WTC11 (cell line): ENCODE data around the gene CREB3L4. TPM values are rescaled to one million over a fixed set of nuclear protein-coding genes. Genes with fewer than 3 reads are reported as not detected.

ENCODE experiments used
- ATAC-seq: fragments of 200-7000 bp; cut with Tn5 transposase; 2 replicates; pipeline ENCODE4 v1.10.0; 2021; ENCODE audit warnings: mild to moderate bottlenecking, moderate library complexity
- CTCF ChIA-PET: fragments of 300-600 bp; sonication (Branson Sonifier 250); formaldehyde crosslinking; loops from one replicate; lab custom pipeline; 2021; ENCODE audit warnings: antibody characterized with exemption; lab: Charles Lee
- POLR2A ChIA-PET: fragments of 350-600 bp; sonication (Branson Sonifier 250); formaldehyde crosslinking; loops from one replicate; lab custom pipeline; 2021; ENCODE audit warnings: antibody characterized with exemption; lab: Charles Lee
- DNase-seq: peaks from one replicate; pipeline ENCODE4 v3.0.0; 2021; ENCODE audit warnings: low spot score
- H3K27ac Mint-ChIP-seq: 2 replicates; pipeline ENCODE4 v1.8.0; 2021; ENCODE audit warnings: mixed read lengths
- H3K27me3 Mint-ChIP-seq: 2 replicates; pipeline ENCODE4 v1.8.0; 2021; ENCODE audit warnings: low read depth, mild to moderate bottlenecking, moderate library complexity, mixed read lengths
- H3K36me3 Mint-ChIP-seq: 2 replicates; pipeline ENCODE4 v1.8.0; 2021; ENCODE audit warnings: mixed read lengths
- H3K4me1 Mint-ChIP-seq: 2 replicates; pipeline ENCODE4 v1.8.0; 2022; ENCODE audit warnings: mixed read lengths
- H3K4me3 Mint-ChIP-seq: 2 replicates; pipeline ENCODE4 v1.8.0; 2021; ENCODE audit warnings: mild to moderate bottlenecking, moderate library complexity, mixed read lengths
- H3K9me3 Mint-ChIP-seq: 2 replicates; pipeline ENCODE4 v1.8.0; 2021; ENCODE audit warnings: mixed read lengths
- CREB1 ChIP-seq: sonication (generic); formaldehyde crosslinking; IDR thresholded peaks from 2 replicates; pipeline ENCODE4 v1.8.0; 2023; ENCODE audit warnings: mild to moderate bottlenecking, missing genetic modification reagents
- E2F5 ChIP-seq: sonication (generic); formaldehyde crosslinking; IDR thresholded peaks from 2 replicates; pipeline ENCODE4 v1.8.1; 2022; ENCODE audit warnings: mild to moderate bottlenecking, moderate library complexity, missing genetic modification reagents
- ELF4 ChIP-seq: sonication (generic); formaldehyde crosslinking; IDR thresholded peaks from 2 replicates; pipeline ENCODE4 v1.8.1; 2022; ENCODE audit warnings: low read depth, mild to moderate bottlenecking, moderate library complexity, missing genetic modification reagents
- GRHL2 ChIP-seq: fragments of 250-450 bp; sonication (Bioruptor Pico); IDR thresholded peaks from 2 replicates; pipeline ENCODE4 v1.8.0; 2022; ENCODE audit warnings: mild to moderate bottlenecking, moderate library complexity; ENCODE audit not compliant: insufficient replicate concordance, severe bottlenecking
- GTF2I ChIP-seq: fragments of 250-450 bp; sonication (Bioruptor Pico); conservative IDR thresholded peaks from 2 replicates; pipeline ENCODE4 v1.4.0; 2021; ENCODE audit warnings: mild to moderate bottlenecking
- HMGA2 ChIP-seq: fragments of 250-450 bp; sonication (Bioruptor Pico); IDR thresholded peaks from 2 replicates; pipeline ENCODE4 v1.4.0; 2021; ENCODE audit warnings: mild to moderate bottlenecking, moderate library complexity
- IRF2 ChIP-seq: sonication (generic); formaldehyde crosslinking; IDR thresholded peaks from 2 replicates; pipeline ENCODE4 v1.8.0; 2022; ENCODE audit warnings: low read depth, missing genetic modification reagents, borderline replicate concordance
- MXD4 ChIP-seq: fragments of 250-450 bp; sonication (Bioruptor Pico); IDR thresholded peaks from 2 replicates; pipeline ENCODE4 v1.8.0; 2021; ENCODE audit warnings: mild to moderate bottlenecking, moderate library complexity, borderline replicate concordance
- SMAD4 ChIP-seq: sonication (generic); formaldehyde crosslinking; IDR thresholded peaks from 2 replicates; pipeline ENCODE4 v1.8.0; 2022; ENCODE audit warnings: mild to moderate bottlenecking, missing genetic modification reagents
- STAT6 ChIP-seq: sonication (generic); formaldehyde crosslinking; conservative IDR thresholded peaks from 2 replicates; pipeline ENCODE4 v1.8.1; 2023; ENCODE audit warnings: mild to moderate bottlenecking, low read depth, missing genetic modification reagents, moderate library complexity
- TEAD4 ChIP-seq: sonication (generic); formaldehyde crosslinking; IDR thresholded peaks from 2 replicates; pipeline ENCODE4 v1.8.0; 2022; ENCODE audit warnings: mild to moderate bottlenecking, missing genetic modification reagents
- ZMAT4 ChIP-seq: fragments of 250-450 bp; sonication (Bioruptor Pico); IDR thresholded peaks from 2 replicates; pipeline ENCODE4 v1.9.0; 2021; ENCODE audit warnings: mild to moderate bottlenecking
- ZNF416 ChIP-seq: fragments of 250-450 bp; sonication (Bioruptor Pico); IDR thresholded peaks from 2 replicates; pipeline ENCODE4 v1.9.0; 2021; ENCODE audit warnings: mild to moderate bottlenecking, inconsistent platforms
- ZNF425 ChIP-seq: fragments of 250-450 bp; sonication (Bioruptor Pico); conservative IDR thresholded peaks from 2 replicates; pipeline ENCODE4 v1.9.0; 2021; ENCODE audit warnings: mild to moderate bottlenecking
- total RNA-seq: library from RNA; stranded (reverse); gene quantifications from 3 replicates; pipeline ENCODE4 v1.2.3, GENCODE V29; 2021
- TF ChIP-seq, protein P1 (sequence below): sonication (generic); formaldehyde crosslinking; IDR thresholded peaks from 2 replicates; pipeline ENCODE4 v1.8.1; 2022; ENCODE audit warnings: low read depth, mild to moderate bottlenecking, moderate library complexity, missing genetic modification reagents, borderline replicate concordance
- TF ChIP-seq, protein P2 (sequence below): sonication (generic); formaldehyde crosslinking; IDR thresholded peaks from 2 replicates; pipeline ENCODE4 v1.8.1; 2023; ENCODE audit warnings: mild to moderate bottlenecking, missing genetic modification reagents, moderate library complexity
- TF ChIP-seq, protein P3 (sequence below): sonication (generic); formaldehyde crosslinking; IDR thresholded peaks from 2 replicates; pipeline ENCODE4 v1.8.0; 2023; ENCODE audit warnings: mild to moderate bottlenecking, missing genetic modification reagents

Gene CREB3L4
- total RNA-seq, 1 experiment from 2014 or later: 33.1 TPM

DNA sequence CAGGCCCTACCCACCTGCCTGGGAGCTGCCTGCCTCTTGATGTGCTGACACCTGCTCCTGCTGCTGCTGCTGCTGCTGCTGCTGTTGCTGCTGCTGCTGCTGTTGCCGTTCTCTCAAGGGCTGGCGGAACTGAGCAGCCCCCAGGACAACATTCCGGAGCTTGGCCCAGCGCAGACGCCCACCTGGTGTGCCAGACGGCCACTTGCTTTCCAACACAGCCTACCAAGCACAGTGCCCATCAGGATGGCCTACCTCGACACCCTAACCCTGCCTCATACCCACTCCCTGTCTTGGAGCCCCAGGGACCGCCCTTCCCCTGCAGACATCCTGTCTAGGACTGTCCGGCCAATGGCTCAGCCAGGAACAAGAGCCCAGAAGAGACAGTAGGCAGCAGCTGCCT lies 33.0 kb upstream of the CREB3L4 start:
- Mint-ChIP-seq H3K4me1 (no peaks in the 10 kb centered on the region), H3K27ac (no peak overlapping the region), H3K9me3 (no peaks in the 10 kb centered on the region), H3K27me3 (no peaks in the 10 kb centered on the region), H3K4me3 (no peak overlapping the region), H3K36me3 (peaks cover 55% of the 10 kb centered on the region)
- ChIA-PET CTCF (no interaction called here), POLR2A (interaction anchor here (0.5 to 0.7 kb wide), 2 partner anchors 11 to 29 kb away, joined by 3 read pairs; no protein-coding TSS in a partner anchor)
- no peak for TF ChIP-seq SMAD4
- no peak for TF ChIP-seq E2F5
- no peak for TF ChIP-seq ZNF425 (CRISPR knock-in tag)
- TF ChIP-seq HMGA2 (CRISPR knock-in tag): no peak
- no peak for TF ChIP-seq ELF4 (CRISPR knock-in tag)
- TF ChIP-seq, protein P1, sequence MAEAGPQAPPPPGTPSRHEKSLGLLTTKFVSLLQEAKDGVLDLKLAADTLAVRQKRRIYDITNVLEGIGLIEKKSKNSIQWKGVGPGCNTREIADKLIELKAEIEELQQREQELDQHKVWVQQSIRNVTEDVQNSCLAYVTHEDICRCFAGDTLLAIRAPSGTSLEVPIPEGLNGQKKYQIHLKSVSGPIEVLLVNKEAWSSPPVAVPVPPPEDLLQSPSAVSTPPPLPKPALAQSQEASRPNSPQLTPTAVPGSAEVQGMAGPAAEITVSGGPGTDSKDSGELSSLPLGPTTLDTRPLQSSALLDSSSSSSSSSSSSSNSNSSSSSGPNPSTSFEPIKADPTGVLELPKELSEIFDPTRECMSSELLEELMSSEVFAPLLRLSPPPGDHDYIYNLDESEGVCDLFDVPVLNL (CRISPR knock-in tag): no peak
- DNase-seq: no peak
- no peak for ATAC-seq

DNA sequence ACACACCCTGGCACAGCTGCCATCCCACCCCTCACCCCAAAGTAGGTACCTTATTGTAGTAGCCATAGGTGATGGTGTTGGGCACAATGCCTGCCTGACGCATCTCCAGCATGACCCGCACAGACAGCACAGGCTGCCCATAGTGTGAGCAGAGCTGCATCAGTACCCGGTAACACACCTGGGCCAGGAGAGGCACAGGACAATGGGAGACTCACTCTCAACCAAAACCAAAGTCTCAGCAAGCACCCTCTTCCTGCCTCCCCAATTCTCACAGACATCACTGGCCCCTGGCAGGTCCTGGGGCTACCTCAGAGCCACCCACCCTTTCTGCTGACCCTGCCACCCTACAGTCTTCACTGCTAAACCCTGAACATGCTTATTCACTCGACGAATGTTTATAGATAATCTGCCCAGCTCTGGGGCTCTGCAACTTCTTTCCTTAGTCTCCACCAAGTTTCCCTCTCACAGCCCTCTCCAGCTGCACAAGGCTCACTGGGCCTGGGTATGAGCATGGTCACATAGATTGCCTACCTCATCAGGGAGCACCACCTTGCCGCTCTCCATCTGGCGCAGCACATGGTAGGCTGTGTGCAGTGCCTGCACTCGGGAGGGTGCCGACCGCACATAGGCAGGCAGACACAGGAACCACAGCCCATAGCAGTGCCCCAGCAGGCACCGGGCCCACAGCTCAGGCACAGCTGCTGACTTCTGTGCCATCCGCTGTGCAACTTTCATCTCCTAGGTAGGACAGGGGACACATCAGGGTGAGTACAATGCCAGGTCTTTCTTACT lies 31.5 kb upstream of the CREB3L4 start:
- Mint-ChIP-seq H3K4me3 (no peak overlapping the region), H3K36me3 (peaks cover 63% of the 10 kb centered on the region), H3K27me3 (no peaks in the 10 kb centered on the region), H3K27ac (peak overlapping the region; percentile 28; the same call in 1 of the 2 replicates), H3K4me1 (no peaks in the 10 kb centered on the region), H3K9me3 (no peaks in the 10 kb centered on the region)
- ChIA-PET POLR2A (no interaction called here), CTCF (no interaction called here)
- TF ChIP-seq IRF2 (CRISPR knock-in tag) (no peak), ELF4 (CRISPR knock-in tag) (no peak), TEAD4 (CRISPR knock-in tag) (no peak), GRHL2 (CRISPR knock-in tag) (no peak), GTF2I (CRISPR knock-in tag) (no peak)
- TF ChIP-seq, protein P2, sequence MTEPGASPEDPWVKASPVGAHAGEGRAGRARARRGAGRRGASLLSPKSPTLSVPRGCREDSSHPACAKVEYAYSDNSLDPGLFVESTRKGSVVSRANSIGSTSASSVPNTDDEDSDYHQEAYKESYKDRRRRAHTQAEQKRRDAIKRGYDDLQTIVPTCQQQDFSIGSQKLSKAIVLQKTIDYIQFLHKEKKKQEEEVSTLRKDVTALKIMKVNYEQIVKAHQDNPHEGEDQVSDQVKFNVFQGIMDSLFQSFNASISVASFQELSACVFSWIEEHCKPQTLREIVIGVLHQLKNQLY (CRISPR knock-in tag): no peak
- ATAC-seq (no peak), DNase-seq (no peak)

DNA sequence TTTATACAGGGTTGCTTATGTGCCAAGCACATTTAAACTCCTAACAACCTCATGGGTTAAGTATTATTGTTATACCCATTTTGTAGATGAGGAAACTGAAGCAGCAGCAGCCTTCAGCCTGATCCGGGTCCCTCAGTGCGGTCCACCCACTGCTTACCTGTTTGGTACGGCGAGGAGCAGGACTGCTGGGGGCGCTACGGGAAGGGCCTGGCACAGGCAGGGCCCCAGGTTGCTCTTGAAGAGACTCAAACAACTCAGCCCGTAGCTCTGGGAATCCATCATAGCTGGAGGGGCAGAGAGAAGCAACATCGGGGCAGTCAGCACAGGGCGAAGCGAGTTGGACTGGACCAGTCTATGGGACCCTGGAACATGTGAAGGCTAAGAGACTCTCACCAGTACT lies 30.4 kb upstream of the CREB3L4 start:
- CTCF ChIA-PET: no interaction called here
- no peaks in the 10 kb centered on the region for H3K4me1 Mint-ChIP-seq
- no peak overlapping the region; the same call in 1 of the 2 replicates for H3K27ac Mint-ChIP-seq
- POLR2A ChIA-PET: interaction anchor here (0.5 to 1.3 kb wide), 2 partner anchors 9 to 156 kb away, joined by 3 to 5 read pairs; partner anchors contain the start of gene DENND4B
- ATAC-seq (no peak), DNase-seq (no peak)
- H3K27me3 Mint-ChIP-seq: no peaks in the 10 kb centered on the region
- no peak overlapping the region for H3K4me3 Mint-ChIP-seq
- H3K9me3 Mint-ChIP-seq: no peaks in the 10 kb centered on the region
- peaks cover 59% of the 10 kb centered on the region for H3K36me3 Mint-ChIP-seq
- TF ChIP-seq IRF2 (CRISPR knock-in tag) (no peak), ZMAT4 (no peak), CREB1 (CRISPR knock-in tag) (no peak), GTF2I (CRISPR knock-in tag) (no peak), ZNF416 (no peak), MXD4 (no peak), STAT6 (CRISPR knock-in tag) (no peak)
- TF ChIP-seq, protein P3, sequence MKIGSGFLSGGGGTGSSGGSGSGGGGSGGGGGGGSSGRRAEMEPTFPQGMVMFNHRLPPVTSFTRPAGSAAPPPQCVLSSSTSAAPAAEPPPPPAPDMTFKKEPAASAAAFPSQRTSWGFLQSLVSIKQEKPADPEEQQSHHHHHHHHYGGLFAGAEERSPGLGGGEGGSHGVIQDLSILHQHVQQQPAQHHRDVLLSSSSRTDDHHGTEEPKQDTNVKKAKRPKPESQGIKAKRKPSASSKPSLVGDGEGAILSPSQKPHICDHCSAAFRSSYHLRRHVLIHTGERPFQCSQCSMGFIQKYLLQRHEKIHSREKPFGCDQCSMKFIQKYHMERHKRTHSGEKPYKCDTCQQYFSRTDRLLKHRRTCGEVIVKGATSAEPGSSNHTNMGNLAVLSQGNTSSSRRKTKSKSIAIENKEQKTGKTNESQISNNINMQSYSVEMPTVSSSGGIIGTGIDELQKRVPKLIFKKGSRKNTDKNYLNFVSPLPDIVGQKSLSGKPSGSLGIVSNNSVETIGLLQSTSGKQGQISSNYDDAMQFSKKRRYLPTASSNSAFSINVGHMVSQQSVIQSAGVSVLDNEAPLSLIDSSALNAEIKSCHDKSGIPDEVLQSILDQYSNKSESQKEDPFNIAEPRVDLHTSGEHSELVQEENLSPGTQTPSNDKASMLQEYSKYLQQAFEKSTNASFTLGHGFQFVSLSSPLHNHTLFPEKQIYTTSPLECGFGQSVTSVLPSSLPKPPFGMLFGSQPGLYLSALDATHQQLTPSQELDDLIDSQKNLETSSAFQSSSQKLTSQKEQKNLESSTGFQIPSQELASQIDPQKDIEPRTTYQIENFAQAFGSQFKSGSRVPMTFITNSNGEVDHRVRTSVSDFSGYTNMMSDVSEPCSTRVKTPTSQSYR (CRISPR knock-in tag): no peak
- TF ChIP-seq, protein P1 (CRISPR knock-in tag): no peak
